Suppressor macrophage treated with lipopolysaccharide for 1 hour (primary cell): ENCODE results near the gene OR1A2.
"Not testable (repeated sequence)": the region's sequence is repeated elsewhere in the genome, so short reads cannot be mapped to it uniquely, and the experiment has no call there.

Experiments
- DNase-seq, 3 donors: peaks; one replicate each; pipeline ENCODE4 v3.0.0-alpha.2; 2020 to 2022

OR1A2 gene, protein sequence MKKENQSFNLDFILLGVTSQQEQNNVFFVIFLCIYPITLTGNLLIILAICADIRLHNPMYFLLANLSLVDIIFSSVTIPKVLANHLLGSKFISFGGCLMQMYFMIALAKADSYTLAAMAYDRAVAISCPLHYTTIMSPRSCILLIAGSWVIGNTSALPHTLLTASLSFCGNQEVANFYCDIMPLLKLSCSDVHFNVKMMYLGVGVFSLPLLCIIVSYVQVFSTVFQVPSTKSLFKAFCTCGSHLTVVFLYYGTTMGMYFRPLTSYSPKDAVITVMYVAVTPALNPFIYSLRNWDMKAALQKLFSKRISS

DNA sequence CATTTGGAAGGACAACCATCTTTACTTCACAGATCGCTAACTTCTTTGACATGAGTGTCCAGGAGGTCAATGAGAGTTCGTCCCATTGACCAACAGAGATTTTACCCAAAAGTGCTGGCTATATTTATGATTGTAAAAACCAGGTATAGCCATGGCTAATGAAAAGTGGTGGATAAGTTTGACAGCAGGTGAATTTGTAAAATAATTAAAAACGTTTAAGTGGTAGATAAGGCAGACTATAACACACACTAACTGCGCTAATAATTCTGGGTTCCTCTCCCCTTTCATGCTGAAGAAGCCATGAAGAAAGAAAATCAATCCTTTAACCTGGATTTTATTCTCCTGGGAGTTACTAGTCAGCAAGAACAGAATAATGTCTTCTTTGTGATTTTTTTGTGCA is at the start of gene OR1A2:
OR1A2 (plus strand) TSS at position 301 of the 400 bp plus-strand sequence; CDS start at position 301, 0 bp downstream.
- no peak for DNase-seq

DNA sequence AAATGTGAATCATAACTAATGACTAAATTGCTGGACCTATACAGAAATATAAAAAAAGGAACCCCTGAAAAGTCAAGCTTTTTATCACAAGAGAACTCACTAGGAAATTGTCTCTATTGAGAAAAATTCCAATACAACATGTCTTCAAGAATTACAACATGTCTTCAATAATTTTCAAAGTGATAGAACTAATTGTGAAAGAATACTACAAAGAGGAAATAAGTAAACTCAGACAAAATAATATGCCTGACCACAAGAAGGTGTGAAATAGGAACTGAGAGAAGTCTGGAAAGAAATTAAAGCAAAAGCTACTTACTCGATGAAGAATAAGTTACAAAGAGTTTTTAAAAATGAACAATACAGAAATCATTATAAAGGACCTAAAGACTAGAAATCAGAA is 40.1 kb upstream of the OR1A2 start:
- DNase-seq = peak in 2 of 3 donors; percentile 25 to 32

DNA sequence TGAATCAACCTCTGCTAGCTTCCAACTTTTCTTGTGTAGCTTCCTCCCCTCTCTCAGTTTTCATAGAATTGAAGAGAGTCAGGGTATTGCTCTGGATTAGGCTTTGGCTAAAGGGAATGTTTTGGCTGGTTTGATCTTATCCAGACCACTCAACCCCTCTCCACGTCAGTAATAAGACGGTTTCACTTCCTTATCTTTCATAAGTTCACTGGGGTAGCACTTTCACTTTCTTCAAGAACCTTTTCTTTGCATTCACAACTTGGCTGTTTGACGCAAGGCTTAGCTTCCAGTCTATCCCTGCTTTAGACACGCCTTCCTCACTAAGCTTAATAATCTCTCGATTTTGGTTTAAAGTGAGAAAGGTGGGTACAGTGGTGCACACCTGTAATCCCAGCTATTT is 29.7 kb upstream of the OR1A2 start:
- DNase-seq = peak; percentile 62 to 84 (median 77)

DNA sequence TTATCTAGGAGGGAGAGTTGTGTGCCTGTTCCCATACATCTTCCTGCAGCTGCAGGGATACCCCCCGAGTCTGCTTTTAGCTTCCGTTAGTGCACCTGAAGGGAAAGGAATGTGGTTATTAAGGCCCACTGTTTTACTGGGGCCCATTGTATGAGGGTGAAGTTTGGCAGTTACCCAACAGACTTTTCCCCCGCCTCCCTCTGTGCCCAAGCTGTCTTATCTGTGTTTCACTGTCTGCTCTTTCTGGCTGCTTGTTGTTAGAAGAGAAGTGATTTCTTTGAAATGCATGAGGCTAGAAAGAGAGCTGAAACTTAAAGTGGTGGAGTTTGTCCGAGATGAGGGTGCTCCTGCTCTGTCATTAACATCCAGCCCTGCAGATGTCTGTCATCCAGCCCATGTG is 7.4 kb upstream of the OR1A2 start:
- DNase-seq = no peak

DNA sequence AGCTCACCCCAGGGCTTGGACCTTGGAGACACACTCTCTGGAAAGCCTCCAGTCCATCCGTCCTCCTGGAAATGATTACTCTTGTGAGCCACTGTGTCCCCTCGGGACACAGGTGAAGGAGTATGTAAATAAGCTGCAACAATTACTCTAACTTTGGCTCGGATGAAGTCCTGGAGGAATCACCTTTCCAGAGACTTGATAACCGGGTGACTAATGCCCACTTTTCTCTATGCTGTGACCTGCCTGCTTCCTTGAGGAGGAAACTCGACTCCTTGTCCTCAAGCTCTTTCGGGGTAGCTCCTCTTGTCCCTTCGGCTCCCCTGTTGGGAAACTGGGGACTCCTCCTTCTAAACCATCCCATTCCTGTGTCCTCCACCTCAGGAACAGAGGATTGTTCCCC is 10.0 kb downstream of the OR1A2 start, which contains the start of gene OR1A1:
OR1A1 (plus strand) TSS at position 301 of the 400 bp plus-strand sequence. CDS start 7,954 bp downstream, outside the sequence.
- DNase-seq = no peak

DNA sequence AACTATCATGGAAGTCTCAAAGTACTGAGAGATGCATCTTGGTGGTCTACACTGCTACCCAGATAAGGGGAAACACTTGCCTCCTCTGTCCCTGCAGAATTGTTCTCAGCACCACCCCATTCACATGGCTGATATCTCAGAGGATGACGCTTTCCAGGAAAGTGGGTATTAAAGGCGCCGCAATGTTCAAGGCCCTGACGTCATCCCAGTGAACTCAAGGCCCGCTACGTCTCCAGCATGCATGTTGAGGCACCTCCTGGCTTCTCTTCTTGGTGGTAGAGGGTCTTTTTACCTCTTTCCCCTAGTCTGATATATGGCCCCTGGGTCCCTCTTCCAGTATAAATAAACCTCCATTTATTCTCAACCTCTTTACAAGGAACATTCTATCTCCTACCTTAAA is 11.2 kb downstream of the OR1A2 start:
- DNase-seq = no peak

DNA sequence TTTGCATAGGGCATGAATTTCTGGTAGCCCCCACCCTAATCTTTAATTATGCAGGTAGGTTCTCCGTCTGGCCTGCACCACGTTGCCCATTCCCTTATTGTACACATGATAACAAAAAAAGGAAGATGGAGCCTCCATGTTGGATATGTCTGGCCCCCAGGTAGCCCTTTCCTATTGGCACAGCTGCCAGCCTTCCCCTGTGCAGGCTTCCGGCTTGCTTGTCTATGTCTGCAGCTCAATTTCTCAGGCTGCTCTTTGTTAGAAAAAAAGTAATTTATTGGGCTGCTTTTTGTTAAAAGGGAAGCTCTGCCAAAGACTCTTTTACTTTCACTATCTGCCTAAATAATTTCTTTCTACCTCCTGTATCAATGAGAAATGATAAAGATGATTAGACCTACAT is 15.7 kb downstream of the OR1A2 start:
- DNase-seq = no peak

DNA sequence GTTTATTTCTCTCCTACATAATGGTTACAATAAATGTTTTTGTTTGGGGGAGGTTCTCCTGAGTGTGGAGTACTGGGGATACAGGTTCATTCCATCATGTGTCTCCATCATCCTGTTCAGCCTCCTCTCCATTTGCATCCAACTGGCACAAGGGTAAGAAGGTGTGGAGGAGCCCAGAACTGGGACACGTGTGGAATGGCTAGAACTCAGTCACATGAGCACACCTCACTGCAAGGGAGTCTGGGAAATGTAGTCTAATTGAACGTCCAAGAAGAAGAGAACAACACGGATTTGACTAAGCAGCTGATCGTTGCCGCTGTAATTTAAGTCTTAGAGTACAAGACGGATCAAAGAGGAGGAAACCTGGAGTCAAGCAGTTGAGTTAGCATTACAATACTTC is 16.3 kb downstream of the OR1A2 start:
- DNase-seq = no peak

DNA sequence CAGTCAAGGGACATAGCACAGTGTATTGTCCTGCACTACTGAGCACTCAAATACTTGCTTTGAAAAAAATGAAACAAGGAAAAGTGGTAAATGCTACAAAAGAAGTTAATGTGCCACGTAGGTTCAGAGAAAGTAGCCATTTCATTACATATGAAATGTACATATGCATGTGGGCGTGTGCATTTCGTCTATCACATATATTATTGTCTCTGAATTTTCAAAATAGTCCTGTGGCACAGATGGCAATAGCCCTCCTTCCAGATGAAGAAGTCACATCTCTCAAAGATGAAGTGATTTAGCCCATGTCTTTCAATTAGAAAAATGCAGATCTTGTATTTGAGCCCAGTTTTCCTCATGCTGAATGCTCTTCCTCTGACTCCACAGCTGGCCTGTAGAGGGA is 22.7 kb downstream of the OR1A2 start:
- not testable (repeated sequence) for DNase-seq

DNA sequence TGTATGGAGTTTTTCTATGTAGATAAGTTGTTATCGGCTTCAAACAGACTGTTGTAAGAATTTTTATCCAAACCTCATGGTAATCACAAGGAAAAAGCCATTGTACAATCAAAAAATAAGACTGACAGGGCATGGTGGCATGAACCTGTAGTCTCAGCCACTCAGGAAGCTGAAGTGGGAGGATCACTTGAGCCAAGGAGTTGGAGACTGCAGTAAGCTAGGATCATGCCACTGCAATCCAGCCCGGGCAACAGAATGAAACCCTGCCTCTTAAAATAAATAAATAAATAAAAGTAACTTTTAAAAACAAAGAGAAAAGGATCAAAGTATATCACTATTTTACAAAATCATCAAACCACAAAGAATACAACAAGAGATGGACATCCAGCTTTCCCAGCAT is 24.5 kb downstream of the OR1A2 start:
- DNase-seq = no peak

DNA sequence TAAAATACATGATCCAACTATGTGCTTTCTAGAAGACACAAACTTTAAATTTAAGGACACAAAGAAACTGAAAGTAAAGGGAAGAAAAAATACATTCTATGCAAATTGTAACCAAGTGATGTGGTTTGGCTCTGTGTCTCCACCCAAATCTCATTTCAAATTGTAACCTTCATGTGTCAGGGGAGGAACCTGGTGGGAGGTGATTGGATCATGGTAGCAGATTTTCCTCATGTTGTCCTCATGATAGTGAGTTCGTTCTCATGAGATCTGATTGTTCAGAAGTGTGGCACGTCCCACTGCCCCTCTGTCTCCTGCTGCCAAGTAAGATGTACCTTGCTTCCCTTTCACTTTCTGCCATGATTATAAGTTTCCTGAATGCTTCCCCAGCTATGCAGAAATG is 25.2 kb downstream of the OR1A2 start:
- DNase-seq = peak in 2 of 3 donors; percentile 4 to 25

DNA sequence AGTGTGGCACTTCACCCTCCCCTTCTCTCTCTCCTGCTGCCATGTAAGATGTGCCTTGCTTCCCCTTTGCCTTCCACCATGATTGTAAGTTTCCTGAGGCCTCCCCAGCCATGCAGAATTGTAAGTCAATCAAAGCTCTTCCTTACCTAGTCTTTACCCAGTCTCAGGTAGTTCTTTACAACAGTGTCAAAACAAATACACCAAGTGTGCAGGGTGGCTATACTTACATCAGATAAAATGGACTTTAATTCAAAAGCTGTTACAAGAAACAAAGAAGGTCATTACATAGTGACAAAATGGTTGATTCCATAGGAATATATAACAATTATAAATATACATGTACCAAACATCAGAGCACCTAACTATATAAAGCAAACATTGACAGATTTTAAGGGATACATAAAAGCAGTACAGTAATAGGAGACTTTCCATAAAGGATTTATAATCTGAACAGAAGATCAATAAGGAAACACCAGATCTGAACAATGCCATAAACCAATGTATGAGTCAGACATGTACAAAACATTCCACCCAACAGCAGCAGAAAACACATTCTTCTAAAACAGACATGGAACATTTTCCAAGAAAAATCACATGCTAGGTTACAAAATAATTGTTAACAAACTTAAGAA is 27.5 kb downstream of the OR1A2 start:
- not testable (repeated sequence) for DNase-seq

DNA sequence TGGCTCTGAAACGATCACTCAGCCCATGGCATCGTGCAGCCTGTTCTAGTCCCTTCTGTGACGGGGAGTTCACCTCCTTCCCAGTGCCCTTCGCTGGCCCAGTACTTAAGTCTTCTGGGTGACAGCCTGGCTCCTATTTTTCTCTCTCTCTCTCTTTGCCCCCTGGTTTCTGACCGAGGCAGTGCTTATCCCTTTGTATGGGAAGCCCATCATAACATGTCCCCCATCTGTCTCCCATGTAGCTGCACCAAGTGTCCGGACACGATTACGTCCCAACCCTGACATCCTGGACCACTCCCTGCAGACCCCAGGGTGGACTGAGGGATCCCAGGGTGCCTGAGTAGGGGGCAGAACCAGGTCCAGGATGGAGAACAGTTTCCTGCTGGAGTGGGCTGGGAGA is 35.0 kb downstream of the OR1A2 start:
- not testable (repeated sequence) for DNase-seq

DNA sequence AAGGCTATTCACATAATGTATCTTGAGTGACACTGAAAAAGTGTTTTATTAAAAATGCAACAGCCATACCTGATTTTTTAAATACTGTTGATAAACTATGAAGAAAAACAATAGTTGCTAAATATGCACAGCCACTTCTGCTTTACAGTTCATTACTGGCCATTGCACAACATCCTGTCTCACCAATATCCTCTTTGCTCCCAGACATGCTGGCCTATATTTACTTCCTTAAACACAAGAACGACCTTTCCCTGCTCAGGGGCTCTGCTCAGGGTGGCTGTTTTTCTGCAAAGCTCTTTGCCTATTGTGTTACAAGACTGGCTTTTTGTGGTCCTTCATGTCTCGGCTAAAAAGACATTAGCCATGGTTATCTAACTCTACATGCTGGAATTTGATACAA is 41.4 kb downstream of the OR1A2 start:
- DNase-seq = peak; percentile 46 to 68 (median 68)

DNA sequence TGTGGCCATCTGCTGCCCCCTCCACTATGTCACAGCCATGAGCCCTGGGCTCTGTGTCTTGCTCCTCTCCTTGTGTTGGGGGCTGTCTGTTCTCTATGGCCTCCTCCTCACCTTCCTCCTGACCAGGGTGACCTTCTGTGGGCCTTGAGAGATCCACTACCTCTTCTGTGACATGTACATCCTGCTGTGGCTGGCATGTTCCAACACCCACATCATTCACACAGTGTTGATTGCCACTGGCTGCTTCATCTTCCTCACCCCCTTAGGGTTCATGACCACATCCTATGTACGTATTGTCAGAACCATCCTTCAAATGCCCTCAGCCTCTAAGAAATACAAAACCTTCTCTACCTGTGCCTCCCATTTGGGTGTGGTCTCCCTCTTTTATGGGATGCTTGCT is 43.7 kb downstream of the OR1A2 start:
- DNase-seq = not testable (repeated sequence)

DNA sequence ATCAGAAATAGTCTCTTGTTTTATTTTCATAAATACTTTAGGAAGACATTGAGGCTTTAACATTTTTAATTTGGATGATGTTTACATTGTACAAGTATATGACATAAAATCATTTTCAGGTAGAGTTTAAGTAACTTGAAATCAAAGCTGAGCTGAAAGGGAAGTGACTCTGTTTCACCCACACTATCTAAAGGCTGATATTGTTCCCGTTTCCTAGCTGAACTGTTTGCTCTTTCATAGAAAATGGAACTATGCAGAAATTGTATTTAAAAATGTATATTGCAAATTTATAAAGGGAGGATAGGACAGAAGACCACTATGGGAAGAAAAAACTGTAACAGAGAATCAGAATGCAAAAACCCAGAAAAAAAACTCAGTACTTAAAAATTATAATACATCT is 47.5 kb downstream of the OR1A2 start:
- DNase-seq = peak; percentile 19 to 52 (median 51)
